ENCODE measurements around the gene FOXN4.

The FOXN4 gene

GRCh38 chr12:109305547-109305946 lies 3.5 kb downstream of the FOXN4 start:
- DNase-seq (ENCODE audit: low read depth in 2 of 2) = no peak

GRCh38 chr12:109304485-109304884 lies 4.6 kb downstream of the FOXN4 start:
- DNase-seq (ENCODE audit: low read depth in 2 of 2) = no peak

GRCh38 chr12:109302770-109303169 lies 6.3 kb downstream of the FOXN4 start:
- DNase-seq (ENCODE audit: low read depth in 2 of 2) = no peak

GRCh38 chr12:109302358-109302757 lies 6.7 kb downstream of the FOXN4 start:
- no peak for DNase-seq (ENCODE audit: low read depth in 2 of 2)

- no peak for DNase-seq (ENCODE audit: low read depth in 2 of 2)
Observed at GRCh38 chr12:109301643-109302168, 7.4 kb downstream of the FOXN4 start.

GRCh38 chr12:109299849-109300248 lies 9.2 kb downstream of the FOXN4 start:
- DNase-seq (ENCODE audit: low read depth in 2 of 2) = no peak

- no peak for DNase-seq (ENCODE audit: low read depth in 2 of 2)
Observed at GRCh38 chr12:109296431-109296830, 12.7 kb downstream of the FOXN4 start.

- no peak for DNase-seq (ENCODE audit: low read depth in 2 of 2)
Observed at GRCh38 chr12:109295764-109296425, 13.2 kb downstream of the FOXN4 start.

- DNase-seq (ENCODE audit: low read depth in 2 of 2) = no peak
Observed at GRCh38 chr12:109294286-109294796, 14.7 kb downstream of the FOXN4 start.

- no peak for DNase-seq (ENCODE audit: low read depth in 2 of 2)
Observed at GRCh38 chr12:109293106-109293505, 16.0 kb downstream of the FOXN4 start.

GRCh38 chr12:109292342-109292711 lies 16.8 kb downstream of the FOXN4 start:
- DNase-seq (ENCODE audit: low read depth in 2 of 2) = no peak

GRCh38 chr12:109291521-109292341 lies 17.4 kb downstream of the FOXN4 start:
- DNase-seq (ENCODE audit: low read depth in 2 of 2) = no peak

GRCh38 chr12:109291117-109291516 lies 18.0 kb downstream of the FOXN4 start:
- no peak for DNase-seq (ENCODE audit: low read depth in 2 of 2)

- no peak for DNase-seq (ENCODE audit: low read depth in 2 of 2)
Observed at GRCh38 chr12:109290061-109290460, 19.0 kb downstream of the FOXN4 start.

GRCh38 chr12:109289551-109289950 lies 19.5 kb downstream of the FOXN4 start:
- DNase-seq (ENCODE audit: low read depth in 2 of 2) = no peak

GRCh38 chr12:109289004-109289403 lies 20.1 kb downstream of the FOXN4 start:
- no peak for DNase-seq (ENCODE audit: low read depth in 2 of 2)

GRCh38 chr12:109288571-109288970 lies 20.5 kb downstream of the FOXN4 start:
- DNase-seq (ENCODE audit: low read depth in 2 of 2) = no peak

GRCh38 chr12:109287811-109288469 lies 21.1 kb downstream of the FOXN4 start:
- no peak for DNase-seq (ENCODE audit: low read depth in 2 of 2)

GRCh38 chr12:109287181-109287580 lies 21.9 kb downstream of the FOXN4 start:
- no peak for DNase-seq (ENCODE audit: low read depth in 2 of 2)

- no peak for DNase-seq (ENCODE audit: low read depth in 2 of 2)
Observed at GRCh38 chr12:109286652-109287051, 22.4 kb downstream of the FOXN4 start.

- DNase-seq (ENCODE audit: low read depth in 2 of 2) = no peak
Observed at GRCh38 chr12:109286252-109286651, 22.8 kb downstream of the FOXN4 start.

GRCh38 chr12:109284392-109284791 lies 24.7 kb downstream of the FOXN4 start:
- DNase-seq (ENCODE audit: low read depth in 2 of 2) = no peak
